GM19240 (cell line): ENCODE data around the gene PDHX.

ENCODE experiments used
- DNase-seq: peaks from one replicate; pipeline ENCODE4 v3.0.0; 2011; ENCODE audit warnings: low spot score; ENCODE audit not compliant: insufficient read length

Gene PDHX

DNA sequence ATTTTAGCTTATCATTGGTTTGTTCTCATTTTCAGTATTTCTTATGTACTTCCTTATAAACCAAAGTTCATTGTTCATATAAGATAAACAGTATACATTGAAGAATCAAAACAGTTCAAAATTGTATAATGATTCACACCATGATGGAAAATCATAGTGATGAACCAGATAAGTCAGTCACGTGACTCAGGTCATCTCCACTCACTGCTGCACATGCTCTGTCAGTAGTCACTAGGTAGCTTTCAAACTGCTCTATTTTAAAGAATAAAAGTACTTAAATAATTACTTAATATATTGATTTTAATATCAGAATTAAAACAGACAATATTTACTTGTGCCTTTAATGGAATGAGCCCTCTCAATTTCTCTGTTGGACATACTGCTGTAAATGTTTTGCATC, 37.5 kb downstream of the PDHX start:
- no peak for DNase-seq

DNA sequence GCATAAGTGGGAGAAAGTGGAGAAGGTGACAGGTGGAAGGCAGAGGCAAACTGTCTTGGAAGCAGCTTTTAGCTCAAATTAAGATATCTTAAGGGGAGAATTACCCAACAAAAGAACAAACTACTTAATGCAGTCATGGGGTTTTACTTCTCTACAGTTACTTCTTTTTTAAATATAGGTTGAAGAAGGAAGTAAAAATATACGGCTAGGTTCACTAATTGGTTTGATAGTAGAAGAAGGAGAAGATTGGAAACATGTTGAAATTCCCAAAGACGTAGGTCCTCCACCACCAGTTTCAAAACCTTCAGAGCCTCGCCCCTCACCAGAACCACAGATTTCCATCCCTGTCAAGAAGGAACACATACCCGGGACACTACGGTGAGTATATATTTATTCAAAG, 40.8 kb downstream of the PDHX start:
- DNase-seq, result no peak

DNA sequence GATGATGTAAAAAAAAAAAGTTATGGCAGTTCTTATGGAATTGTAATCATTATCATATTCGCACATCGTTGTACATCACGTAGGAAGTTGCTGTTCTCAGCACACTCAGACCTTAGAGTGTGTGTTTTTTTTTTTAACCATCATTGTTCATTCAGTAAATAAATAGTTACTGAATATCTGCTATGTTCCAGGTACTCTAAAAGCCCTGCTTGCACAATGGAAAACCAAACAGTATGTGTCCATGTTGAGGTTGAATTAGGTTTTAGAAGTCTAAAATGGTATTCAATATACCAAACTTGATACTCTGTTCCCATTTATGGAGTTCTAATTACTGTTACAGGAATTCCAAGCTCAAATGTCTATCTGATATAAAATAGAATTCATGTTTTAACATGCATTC, 41.2 kb downstream of the PDHX start:
- no peak for DNase-seq

DNA sequence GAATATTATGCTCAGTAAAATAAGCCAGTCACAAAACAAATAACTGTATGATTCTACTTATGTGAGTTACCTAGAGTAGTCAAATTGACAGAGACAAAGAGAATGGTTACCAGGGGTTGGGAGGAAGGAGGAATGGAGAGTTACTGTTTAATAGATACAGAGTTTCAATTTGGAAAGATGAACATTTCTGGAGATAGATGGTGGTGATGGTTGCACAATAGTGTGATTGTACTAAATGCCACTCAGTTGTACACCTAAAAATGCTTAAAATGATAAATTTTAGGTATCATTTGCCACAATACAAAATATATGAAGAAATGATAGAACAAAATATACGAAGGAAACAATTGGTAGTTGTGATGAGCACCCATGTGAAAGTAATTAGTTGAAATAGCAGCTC, 43.4 kb downstream of the PDHX start:
- no peak for DNase-seq

DNA sequence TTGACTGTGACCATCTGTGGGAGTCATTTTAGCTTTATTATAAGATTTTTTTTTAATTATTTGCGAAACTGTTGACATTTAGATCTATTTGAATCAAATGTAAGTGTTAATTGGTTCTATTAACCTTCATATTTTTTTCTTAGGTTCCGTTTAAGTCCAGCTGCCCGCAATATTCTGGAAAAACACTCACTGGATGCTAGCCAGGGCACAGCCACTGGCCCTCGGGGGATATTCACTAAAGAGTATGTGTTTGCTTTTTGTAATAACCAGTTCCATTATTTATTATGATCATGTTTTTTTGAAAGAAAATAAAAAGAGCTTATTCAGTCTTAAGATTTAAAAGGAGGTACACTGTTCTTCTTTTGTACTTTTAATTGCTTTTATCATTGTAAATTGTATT, 43.9 kb downstream of the PDHX start:
- no peak for DNase-seq

DNA sequence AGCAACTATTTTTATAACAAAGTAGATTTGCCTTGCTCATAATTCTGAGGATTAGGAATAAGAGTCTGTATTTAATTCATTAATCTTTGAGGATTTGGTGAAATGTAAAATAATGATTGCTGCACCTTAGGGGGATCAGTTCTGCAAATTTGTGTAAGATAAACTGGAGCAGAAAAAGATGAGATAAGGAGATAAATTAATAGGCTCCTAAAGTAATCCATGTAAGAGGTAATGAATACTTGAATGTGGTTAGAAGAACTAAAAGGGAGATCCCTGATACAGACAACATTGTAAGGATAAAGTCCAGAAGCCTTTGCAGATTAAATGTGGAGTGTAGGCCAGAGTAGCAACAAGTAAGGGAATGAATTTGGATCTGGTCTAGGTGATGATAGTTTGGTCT, 45.6 kb downstream of the PDHX start:
- DNase-seq, result no peak

DNA sequence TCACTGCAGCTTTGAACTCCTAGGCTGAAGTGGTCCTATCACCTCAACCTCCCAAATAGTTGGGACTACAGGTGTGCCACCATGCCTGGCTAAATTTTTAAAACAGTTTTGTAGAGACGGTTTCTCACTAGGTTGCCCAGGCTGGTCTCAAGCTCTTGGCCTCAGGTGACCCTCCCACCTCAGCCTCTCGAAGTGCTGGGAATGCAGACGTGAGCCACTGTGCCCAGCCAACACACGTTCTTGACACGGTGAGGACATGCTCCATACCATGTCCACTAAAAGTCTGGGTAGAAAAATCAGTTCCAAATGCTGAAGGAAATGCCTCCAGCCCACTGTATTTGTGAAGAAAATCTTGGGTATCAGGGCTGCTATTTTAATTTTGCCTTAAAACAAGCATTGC, 46.9 kb downstream of the PDHX start:
- DNase-seq, result no peak

DNA sequence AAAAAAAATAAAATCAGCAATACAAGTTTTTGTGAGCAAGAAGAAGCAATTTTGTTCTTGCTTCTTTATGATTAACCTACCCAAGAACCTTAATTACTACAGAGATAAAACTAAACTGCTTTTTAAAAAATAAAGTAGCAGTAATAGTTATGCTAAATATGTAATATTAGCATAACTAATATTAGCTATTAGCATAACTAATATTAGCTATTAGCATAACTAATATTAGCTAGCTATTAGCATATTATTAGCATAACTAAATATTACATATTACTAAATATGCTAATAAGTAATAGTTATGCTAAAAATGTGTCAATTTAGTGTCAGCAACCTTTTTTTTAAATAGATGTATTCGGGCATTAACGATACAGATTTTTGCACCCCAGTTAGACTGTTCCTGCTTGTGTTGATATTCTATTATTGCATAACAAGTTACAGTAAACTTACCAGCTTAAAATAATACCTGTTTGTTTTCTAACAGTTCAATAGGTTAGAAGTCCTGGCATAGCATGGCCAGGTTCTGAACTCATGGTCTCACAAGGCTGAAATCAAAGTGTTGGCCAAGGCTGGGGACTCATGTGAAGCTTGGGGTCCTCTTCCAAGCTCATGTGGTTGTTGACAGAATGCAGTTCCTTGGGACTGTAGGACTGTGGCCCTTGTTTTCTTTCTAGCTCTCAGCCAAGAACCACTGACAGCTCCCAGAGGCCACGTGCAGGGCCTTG, 48.4 kb downstream of the PDHX start:
- DNase-seq, result no peak

DNA sequence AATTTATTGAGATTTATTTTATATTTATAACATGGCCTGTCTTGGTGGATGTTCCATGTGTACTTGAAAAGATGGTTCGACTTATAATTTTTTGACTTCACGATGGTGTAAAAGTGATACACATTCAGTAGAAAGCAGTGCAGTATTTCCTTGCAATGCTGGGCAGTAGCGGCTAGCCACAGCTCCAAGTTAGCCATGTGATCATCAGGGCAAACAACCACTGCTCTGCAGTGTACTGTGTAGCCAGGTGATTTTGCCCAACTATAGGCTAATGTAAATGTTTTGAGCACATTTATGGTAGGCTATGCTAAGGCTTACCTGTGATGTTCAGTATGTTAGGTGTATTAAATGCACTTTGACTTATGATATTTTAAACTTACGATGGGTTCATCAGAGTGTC, 52.4 kb downstream of the PDHX start:
- no peak for DNase-seq

DNA sequence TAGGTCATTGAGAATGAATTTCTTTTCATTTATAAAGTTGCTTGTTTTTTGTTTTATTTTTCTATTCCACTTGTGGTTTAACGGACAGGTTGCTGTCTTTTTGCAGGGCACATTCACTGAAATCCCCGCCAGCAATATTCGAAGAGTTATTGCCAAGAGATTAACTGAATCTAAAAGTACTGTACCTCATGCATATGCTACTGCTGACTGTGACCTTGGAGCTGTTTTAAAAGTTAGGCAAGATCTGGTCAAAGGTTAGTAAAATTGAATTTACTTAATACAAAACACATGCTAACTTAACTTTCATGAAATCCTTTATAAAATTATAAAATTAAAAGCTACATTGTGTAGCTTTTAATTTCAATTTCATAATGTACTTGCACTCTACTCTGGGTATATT, 53.6 kb downstream of the PDHX start:
- no peak for DNase-seq

DNA sequence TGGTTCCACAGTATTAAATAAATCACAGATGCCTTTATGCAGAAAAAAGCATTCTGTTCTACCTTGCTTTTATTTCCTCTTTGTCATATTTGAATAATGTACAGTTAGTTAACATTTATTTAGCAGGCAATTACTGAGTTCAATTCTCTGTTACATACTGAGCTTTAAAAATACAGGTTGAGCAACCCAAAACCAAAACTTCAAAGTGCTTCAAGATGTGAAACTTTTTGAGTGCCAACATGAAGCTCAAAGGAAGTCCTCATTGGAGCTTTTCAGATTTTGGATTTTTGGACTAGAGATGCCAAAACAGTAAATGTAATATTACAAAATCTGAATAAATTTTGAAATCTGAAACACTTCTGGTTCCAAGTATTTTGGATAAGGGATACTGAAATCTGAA, 54.1 kb downstream of the PDHX start:
- DNase-seq, result no peak

DNA sequence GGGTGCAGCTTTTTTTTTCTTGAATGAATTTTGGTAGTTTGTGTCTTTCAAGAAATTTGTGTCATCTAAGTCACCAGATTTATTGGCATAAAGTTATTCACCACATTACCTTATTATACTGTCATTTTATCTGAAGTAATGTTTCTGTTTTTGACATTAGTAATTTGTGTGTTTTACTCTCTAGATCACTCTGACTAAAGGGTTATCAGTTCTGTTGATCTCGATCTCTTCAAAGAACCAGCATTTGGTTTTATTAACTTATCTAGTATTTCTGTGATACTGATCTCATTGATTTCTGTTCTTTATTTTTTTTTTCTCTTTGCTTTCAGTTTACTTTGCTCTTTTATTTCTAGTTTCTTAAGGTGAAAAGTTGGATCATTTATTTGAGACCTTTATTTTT, 55.5 kb downstream of the PDHX start:
- no peak for DNase-seq

DNA sequence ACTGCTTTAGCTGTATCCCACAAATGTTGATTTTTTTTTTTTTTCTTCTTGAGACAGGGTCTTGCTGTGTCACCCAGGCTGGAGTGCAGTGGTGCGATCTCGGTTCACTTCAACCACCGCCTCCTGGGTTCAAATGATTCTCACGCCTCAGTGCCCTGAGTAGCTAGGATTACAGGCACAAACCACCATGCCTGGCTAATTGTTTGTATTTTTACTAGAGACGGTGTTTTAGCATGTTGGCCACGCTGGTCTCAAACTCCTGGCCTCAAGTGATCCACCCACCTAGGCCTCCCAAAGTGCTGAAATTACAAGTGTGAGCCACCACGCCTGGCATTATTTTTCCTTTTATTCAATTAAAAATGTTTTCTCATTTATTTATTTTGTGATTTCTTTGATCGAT, 55.9 kb downstream of the PDHX start:
- DNase-seq, result no peak

DNA sequence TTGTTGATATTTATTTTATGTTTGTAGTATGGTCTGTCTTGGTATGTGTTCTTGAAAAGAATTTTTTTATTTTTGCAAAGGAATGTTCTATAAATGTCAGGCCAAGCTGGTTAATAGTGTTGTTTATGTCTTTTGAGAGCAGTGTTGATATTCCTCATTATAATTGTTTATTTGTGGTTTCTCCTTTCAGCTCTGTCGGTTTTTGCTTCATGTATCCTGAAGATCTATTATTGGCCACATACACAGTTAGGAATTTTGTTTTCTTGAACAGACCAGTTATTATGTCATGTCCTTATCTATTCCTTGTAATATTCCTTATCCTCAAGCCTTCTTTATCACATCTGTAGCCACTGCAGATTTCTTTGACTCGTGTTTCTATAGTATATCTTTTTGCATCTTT, 56.5 kb downstream of the PDHX start:
- no peak for DNase-seq

DNA sequence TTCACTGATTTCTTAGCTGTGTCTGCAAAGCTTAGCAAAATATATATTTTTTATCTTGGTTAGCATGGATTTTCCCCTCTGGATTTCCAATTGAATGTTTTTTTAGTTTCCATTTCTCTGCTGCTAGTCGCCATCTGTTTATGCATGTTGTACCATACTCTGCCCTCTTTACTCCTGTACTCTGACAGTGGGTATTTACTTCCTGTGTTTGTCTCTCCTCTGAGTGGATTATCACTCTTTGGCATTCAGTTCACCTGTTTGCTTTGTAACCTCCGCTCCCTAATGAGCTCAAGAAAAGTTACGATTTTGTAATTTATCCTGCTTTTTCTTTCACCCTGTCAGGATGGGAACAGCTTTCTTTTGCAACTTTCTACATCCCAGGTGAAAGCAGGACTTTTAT, 59.1 kb downstream of the PDHX start:
- no peak for DNase-seq

DNA sequence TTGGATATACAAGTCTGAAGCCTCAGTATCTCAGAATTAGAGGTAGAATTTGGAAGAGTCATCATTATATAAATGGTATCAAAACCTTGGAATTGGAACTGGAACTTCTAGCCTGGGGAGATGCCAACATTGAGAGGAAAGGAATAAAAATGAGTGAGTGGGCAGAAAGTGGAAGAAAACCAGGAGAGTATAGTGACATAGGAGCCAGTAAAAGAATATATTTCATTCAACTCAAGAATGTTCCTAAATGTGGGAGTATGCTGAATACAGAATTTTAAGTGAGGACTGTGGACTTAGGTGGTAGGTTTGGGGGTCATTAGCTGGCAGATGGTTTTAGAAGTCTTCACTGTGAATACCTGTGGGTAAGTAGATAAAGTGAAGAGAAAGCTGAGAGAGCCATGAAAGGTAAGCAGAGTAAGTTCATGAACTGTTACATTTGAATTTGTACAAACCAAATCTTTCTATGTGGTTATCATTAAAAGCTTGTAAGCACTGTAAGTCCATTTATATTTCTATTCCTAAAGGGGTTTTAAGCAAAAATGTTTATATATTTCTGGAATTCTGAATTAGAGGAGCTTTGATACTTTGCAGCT, 60.2 kb downstream of the PDHX start:
- DNase-seq, result no peak

DNA sequence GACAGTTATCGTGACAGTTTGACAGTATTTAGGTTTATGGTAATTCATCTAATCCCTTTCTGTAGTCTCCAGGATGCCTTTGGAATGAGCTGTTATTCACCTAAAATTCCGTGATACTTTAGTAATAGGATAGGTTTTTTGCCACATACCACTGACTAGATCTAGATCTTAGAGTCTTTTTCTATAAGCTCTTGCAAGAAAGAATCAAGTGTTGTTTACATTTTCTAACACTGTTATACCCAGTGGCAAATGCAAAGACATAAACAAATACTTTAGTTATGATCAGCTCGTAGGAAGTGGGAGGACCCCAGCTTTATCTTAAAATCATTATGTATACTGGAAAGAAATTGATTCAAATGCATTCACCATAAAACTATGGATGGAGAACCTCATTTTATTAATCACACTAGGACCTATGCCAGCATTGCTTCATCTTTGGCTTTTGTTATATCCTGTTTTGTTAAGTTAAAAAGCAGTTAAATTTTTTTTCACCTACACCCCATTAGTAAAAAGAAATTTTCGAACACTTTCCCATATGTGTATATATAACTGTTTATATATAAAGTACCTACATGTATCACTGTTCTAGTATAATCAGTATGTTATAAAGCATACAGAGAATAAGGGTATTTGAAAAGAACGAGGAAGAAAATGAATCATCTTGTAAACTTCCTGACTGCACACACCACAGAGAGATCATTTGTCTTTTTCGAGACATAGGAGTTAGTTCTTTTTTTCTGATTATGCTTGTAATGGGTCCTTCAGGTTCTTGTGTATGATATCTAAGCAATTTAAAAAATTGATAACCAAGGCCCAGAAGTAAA, 60.9 kb downstream of the PDHX start:
- no peak for DNase-seq

DNA sequence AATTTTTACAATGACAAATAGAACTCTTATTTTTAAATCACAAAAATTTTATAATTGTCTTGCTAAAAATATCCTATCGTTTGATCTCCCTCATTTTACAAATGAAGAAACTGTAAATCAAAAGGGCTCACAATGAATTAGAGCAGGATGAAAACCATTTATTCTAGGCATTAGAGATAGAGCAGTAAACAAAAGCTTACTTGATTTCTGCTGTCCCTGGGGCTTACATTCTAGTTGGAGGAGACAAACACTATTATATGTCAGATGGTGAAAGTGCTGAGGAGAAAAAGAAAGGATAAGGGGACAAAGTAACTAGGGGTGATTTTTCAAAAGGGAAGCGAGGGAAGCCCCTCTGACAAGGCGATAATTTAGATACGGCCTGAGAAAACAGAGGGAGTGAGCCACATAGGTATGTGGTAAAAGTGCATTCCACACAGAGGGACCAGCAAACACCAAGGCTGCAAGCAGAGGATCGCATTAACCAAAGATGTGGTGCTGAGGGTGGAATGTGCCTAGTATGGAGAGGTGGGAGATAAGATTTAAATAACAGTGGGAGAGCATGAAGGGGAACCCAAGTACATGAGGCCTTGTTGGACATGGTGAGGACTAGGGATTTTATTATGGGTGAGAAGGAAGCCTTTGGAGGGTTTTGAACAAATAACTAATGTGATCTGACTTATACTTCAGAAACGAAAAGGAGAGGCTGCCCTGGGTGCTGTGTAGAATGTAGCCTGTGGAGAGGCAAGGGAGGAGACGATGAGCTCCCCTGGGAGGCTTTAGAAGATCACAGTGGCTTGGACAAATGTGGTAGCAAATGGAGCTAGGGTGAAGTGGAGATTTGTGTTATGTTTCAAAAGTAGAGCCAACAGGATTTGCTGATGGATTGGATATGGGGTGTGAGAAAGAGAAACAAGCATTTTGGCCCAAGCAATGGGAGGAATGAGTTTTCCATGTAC, 62.1 kb downstream of the PDHX start:
- DNase-seq, result no peak

DNA sequence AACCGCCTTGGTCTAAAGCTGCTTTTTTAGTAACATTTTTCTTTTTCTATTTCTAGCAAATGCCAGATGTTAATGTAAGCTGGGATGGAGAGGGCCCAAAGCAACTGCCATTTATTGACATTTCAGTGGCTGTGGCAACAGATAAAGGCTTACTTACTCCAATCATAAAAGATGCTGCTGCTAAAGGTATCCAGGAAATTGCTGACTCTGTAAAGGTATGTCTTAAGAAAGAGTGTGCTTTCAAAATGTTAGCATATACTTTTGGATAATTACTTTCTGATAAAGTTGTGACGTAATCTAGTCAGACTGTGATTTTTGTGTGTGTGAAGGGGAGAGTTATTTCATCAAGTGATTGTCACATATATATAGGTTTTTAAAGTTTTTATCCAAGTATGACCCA, 68.1 kb downstream of the PDHX start:
- no peak for DNase-seq

DNA sequence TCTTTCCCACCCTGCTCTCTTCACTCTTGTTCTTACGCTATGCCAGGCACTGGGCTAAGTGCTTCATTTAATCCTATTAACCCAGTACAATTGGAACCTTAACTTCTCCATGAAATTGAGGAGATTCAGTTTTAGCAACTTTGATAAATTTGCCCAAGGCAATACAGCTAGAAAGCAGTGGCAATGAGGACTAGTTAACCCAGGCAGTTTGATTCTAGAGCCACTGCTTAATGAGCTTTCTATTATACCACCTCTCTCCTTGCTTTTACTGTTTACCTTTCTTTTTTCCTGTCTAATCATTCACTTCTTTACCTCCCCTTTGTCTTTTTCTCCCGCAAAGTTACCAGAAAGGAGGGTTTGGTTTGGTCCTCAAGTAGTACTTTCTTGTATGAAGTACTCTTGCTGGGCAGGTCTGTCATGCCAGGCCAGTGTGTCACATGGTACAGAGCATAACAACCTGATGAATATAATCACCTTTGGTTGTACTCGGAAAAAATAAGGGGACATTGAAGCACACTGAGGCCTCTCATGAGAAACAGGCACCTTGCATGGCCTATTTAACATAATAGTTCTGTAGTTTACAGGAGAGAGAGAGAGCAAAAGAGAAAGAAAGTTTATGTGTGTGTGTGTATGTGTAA, 70.6 kb downstream of the PDHX start:
- DNase-seq, result no peak

DNA sequence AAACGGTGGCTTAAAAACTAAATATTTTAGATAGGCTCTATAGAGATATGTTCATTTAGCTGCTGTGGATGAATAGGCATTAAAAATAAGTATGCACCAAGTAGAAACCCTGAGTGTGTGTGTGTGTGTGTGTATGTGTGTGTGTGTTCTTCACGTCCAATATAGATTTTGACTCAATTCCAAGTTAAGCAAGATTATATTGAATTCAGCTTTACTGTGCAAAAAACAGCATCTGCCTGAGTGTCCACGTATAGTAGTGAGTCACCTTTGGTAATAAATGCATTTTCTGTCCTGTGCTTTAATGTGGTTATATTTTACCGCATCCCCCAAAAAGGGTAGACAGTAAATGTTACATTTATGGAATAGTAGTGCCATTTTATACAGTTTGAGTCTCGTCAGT, 71.2 kb downstream of the PDHX start:
- no peak for DNase-seq
